Measurements from ENCODE around the gene PLEKHA6.

GRCh38 chr1:204261746-204262505, 97.8 kb downstream of the PLEKHA6 start:
- no peak for TF ChIP-seq POLR2A (IDR thresholded peaks at IDR 0.05; ENCODE audit: low read depth, low read length)
- TF ChIP-seq RFX5 (IDR thresholded peaks at IDR 0.05; ENCODE audit: low read depth, low read length) = no peak
- no peak for TF ChIP-seq CTCF (conservative IDR thresholded peaks at IDR 0.05; ENCODE audit: low read depth, low read length)
- no peak for TF ChIP-seq RAD21 (IDR thresholded peaks at IDR 0.05; ENCODE audit: low read length)
- TF ChIP-seq ELK1 (IDR thresholded peaks at IDR 0.05; ENCODE audit: borderline replicate concordance, low read depth, low read length) = no peak
- TF ChIP-seq, protein P1, sequence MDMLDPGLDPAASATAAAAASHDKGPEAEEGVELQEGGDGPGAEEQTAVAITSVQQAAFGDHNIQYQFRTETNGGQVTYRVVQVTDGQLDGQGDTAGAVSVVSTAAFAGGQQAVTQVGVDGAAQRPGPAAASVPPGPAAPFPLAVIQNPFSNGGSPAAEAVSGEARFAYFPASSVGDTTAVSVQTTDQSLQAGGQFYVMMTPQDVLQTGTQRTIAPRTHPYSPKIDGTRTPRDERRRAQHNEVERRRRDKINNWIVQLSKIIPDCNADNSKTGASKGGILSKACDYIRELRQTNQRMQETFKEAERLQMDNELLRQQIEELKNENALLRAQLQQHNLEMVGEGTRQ (IDR thresholded peaks at IDR 0.05; ENCODE audit: low read depth, low read length) = no peak
- TF ChIP-seq MAFK (IDR thresholded peaks at IDR 0.05; ENCODE audit: low read depth, low read length) = no peak
- 0 out of 2 replicates have a peak, but pooled peaks have one; percentile 8 for TF ChIP-seq SMC3 (IDR thresholded peaks at IDR 0.05; ENCODE audit: low read depth, low read length)
- no peak for TF ChIP-seq CEBPB (IDR thresholded peaks at IDR 0.05; ENCODE audit: low read depth, low read length)
- TF ChIP-seq CHD1 (IDR thresholded peaks at IDR 0.05; ENCODE audit: low read depth, low read length) = no peak
- TF ChIP-seq RCOR1 (IDR thresholded peaks at IDR 0.05; ENCODE audit: insufficient replicate concordance, low read length) = no peak

Data from IMR-90 (cell line).